Psoas muscle (tissue), 8 donors: Measurements from ENCODE around the gene KHDRBS1. TPM values are rescaled to one million over a fixed set of nuclear protein-coding genes. Genes with fewer than 3 reads are reported as not detected.

Source experiments
- ATAC-seq, 4 donors: fragments of 200-7000 bp; cut with Tn5 transposase; one replicate each; pipeline ENCODE4 v1.9.1; 2020; ENCODE audit warnings: moderate library complexity in 3 of 4, mild to moderate bottlenecking in 2 of 4
- DNase-seq, 2 donors: peaks; one replicate each; pipeline ENCODE4 v3.0.0-alpha.2; 2020
- H3K27ac ChIP-seq: fragments of 200-600 bp; one replicate; pipeline ENCODE4 v1.8.0; 2022
- H3K27me3 ChIP-seq, 3 donors: fragments of 200-600 bp in 1 of 3; one replicate each; pipeline versions ENCODE4 v1.6.1 to v1.8.0; 2013 to 2022; ENCODE audit warnings: low read length in 2 of 3, mild to moderate bottlenecking in 2 of 3, moderate library complexity in 1 of 3; ENCODE audit not compliant: insufficient read depth in 3 of 3
- H3K36me3 ChIP-seq, 2 donors: fragments of 200-600 bp in 1 of 2; one replicate each; pipeline versions ENCODE4 v1.6.1 to v1.8.0; 2013 to 2022; ENCODE audit warnings: low read depth in 1 of 2, mild to moderate bottlenecking in 1 of 2, moderate library complexity in 1 of 2; ENCODE audit not compliant: insufficient read depth in 1 of 2
- H3K4me1 ChIP-seq: fragments of 200-600 bp; one replicate; pipeline ENCODE4 v1.8.0; 2022
- H3K4me3 ChIP-seq: fragments of 200-600 bp; one replicate; pipeline ENCODE4 v1.8.0; 2022; ENCODE audit warnings: mild to moderate bottlenecking
- H3K9me3 ChIP-seq: fragments of 200-600 bp; one replicate; pipeline ENCODE4 v1.8.0; 2022
- CTCF ChIP-seq: fragments of 200-600 bp; IDR thresholded peaks from one replicate; pipeline ENCODE4 v1.8.0; 2022; ENCODE audit warnings: antibody characterized with exemption
- WGBS, 3 donors: extraction: QIAGEN DNeasy Blood & Tissue Kit; methylation state at CpG; one replicate each; pipeline versions ENCODE4 v1.1.6 to v1.1.7; 2013; 5-methylcytosine and 5-hydroxymethylcytosine counted together
- intact Hi-C, 2 donors: fragments of 100-400 bp; cut with DNase I; formaldehyde crosslinking; loops; one replicate each; pipeline versions ENCODE4 v1.11.0 to v1.14.2; 2022
- polyA plus RNA-seq, 3 donors: library from polyadenylated mRNA; stranded (reverse); fragments of 200-250 nt; gene quantifications; one replicate each; pipeline ENCODE4 v1.2.3, GENCODE V29; 2013
- total RNA-seq, 4 donors: library from RNA; stranded (reverse); fragmentation: NEBNext Ultra II Directional in 2 of 4; extraction: Animal tissue kit (Norgen Biotek cat#: 25700) in 2 of 4; gene quantifications; one replicate each; pipeline versions ENCODE4 v1.2.1 to v1.2.4, GENCODE V29; 2021 to 2023
- donor health status: healthy with polysubstance abuse.
- donor health status: DM: no; HTN: no; CAD: no; lungs with moderate emphysema.
- donor health status: Bipolar disorder and iron deficiency.
- donor health status: healthy.
- donor health status: DM: yes; HTN: yes; CAD: no.
- donor health status: DM: no; HTN: no; CAD: no.
- donor health status: DM: no; HTN: no; CAD: no.
- donor health status: DM: yes; HTN: yes; CAD: no.

The KHDRBS1 gene
- total and polyA plus RNA-seq, 7 donors = 30.6 to 64.5 (median 46.5) TPM

GRCh38 chr1:32042330-32042729, 28.7 kb downstream of the KHDRBS1 start:
- Histone ChIP-seq H3K27ac (no peak overlapping the region), H3K36me3 (peaks cover 0 to 36% of the 10 kb centered on the region in 2 donors), H3K27me3 (no peaks in the 10 kb centered on the region), H3K4me1 (no peaks in the 10 kb centered on the region), H3K4me3 (no peak overlapping the region), H3K9me3 (no peaks in the 10 kb centered on the region)
- no peak for TF ChIP-seq CTCF
- DNase-seq = no peak
- 71 to 84% (median 75%) methylated on average over 5 of the region's 5 CpGs for WGBS, 3 donors
- ATAC-seq = no peak
- intact Hi-C loops = no loop called here

GRCh38 chr1:32044234-32044633, 30.6 kb downstream of the KHDRBS1 start:
- Histone ChIP-seq H3K4me3 (no peak overlapping the region), H3K27me3 (no peaks in the 10 kb centered on the region), H3K9me3 (no peaks in the 10 kb centered on the region), H3K36me3 (peaks cover 0 to 37% of the 10 kb centered on the region in 2 donors), H3K27ac (no peak overlapping the region), H3K4me1 (no peaks in the 10 kb centered on the region)
- intact Hi-C loops = no loop called here
- ATAC-seq = no peak
- no peak for TF ChIP-seq CTCF
- no peak for DNase-seq
- 78 to 79% (median 78%) methylated on average over 1 of the region's 1 CpG for WGBS, 3 donors

GRCh38 chr1:32045772-32046171, 32.1 kb downstream of the KHDRBS1 start:
- Histone ChIP-seq H3K4me1 (no peaks in the 10 kb centered on the region), H3K9me3 (no peaks in the 10 kb centered on the region), H3K36me3 (peaks cover 0 to 28% of the 10 kb centered on the region in 2 donors), H3K27ac (no peak overlapping the region), H3K4me3 (no peak overlapping the region), H3K27me3 (no peaks in the 10 kb centered on the region)
- no peak for ATAC-seq
- intact Hi-C loops = no loop called here
- TF ChIP-seq CTCF = no peak
- no peak for DNase-seq
- WGBS, 3 donors = 87 to 93% (median 88%) methylated on average over 2 of the region's 2 CpGs

GRCh38 chr1:32047701-32048100, 34.0 kb downstream of the KHDRBS1 start:
- H3K27ac ChIP-seq = no peak overlapping the region
- intact Hi-C loops = no loop called here
- H3K4me3 ChIP-seq = no peak overlapping the region
- TF ChIP-seq CTCF = no peak
- ATAC-seq = no peak
- H3K4me1 ChIP-seq = no peaks in the 10 kb centered on the region
- no peaks in the 10 kb centered on the region for H3K9me3 ChIP-seq
- H3K36me3 ChIP-seq = peaks cover 0 to 18% of the 10 kb centered on the region in 2 donors
- DNase-seq = no peak
- H3K27me3 ChIP-seq = no peaks in the 10 kb centered on the region

- intact Hi-C loops = no loop called here
- Histone ChIP-seq H3K27me3 (no peaks in the 10 kb centered on the region), H3K4me1 (no peaks in the 10 kb centered on the region), H3K9me3 (no peaks in the 10 kb centered on the region), H3K4me3 (no peak overlapping the region), H3K27ac (no peak overlapping the region), H3K36me3 (peaks cover 0 to 20% of the 10 kb centered on the region in 2 donors)
- ATAC-seq (no peak), DNase-seq (no peak)
- no peak for TF ChIP-seq CTCF
- WGBS, 3 donors = 85 to 86% (median 85%) methylated on average over 2 of the region's 2 CpGs
Measured at GRCh38 chr1:32048440-32048839, 34.8 kb downstream of the KHDRBS1 start.
